ENCODE results near the gene ARVCF.

ARVCF gene

DNA sequence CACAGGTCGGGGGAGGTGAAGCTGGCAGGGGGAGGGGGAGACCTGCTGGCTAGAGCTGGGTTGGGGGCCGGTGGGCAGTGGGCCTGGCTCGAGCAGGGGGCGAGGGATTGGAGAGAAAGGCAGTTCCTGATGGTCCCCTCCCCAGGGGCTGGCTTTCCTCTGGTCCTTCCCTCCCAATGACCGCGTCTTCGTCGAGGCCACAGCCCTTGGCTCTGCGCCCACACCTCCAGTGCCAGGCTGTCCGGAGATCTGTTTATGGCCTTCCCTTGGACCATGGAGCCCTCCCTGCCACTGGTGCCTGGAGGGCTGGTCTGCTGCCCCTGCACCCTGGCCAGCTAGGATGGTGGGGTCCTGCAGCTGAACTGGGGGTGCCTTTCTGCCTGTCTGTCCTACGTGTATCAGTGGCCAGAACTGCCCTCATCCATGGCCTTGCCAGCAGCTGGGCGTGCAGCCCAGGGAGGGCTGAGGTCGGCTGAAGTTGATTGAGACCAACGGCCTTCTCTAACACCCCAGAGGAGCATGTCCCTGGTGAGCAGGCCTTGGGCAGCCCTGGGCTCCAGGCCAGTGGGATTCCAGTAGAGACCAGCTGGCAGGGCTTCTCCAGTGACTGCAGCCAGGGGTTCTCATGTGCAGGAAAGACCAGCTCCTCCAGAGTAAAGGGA, 16.6 kb upstream of the ARVCF start:
- TF ChIP-seq JUND (IDR thresholded peaks at IDR 0.05; ENCODE audit: low read depth) = no peak
- no peak for DNase-seq (ENCODE audit: low read depth in 1 of 2, low spot score in 1 of 2)
- in situ Hi-C loops (cut with HindIII; ENCODE audit: low pct_unique_long_range_greater_than_20kb, low sequenced_read_pairs) = no loop called here

DNA sequence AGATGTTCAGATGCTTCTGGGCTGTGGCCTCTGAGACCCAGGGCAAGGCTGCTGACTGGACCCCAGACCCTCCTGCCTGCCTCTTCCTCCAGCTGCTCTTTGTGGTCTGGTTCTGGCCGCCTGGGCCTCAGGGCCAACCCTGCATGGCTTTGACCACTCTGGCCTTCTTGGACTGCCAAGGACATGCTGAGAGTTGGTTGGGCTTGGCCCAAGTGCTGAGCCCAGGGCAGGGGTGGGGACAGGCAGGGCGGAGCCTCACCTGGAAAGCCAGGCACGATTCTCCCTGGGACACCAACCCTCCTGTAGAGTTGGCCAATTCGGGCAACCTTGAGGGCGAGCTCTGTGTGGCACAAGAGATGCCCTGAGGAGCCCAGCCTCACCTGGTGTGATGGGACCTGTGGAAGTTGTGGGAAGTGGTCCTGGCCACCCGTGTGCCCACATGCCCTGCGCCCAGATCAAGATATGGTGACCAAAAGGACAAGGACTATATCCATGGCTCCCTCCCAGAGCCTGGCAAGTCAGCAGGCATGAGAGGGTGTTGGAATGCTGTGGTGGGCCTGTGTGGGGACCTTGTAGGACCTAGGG, 15.9 kb upstream of the ARVCF start:
- DNase-seq (ENCODE audit: low read depth in 1 of 2, low spot score in 1 of 2) = no peak
- in situ Hi-C loops (cut with HindIII; ENCODE audit: low pct_unique_long_range_greater_than_20kb, low sequenced_read_pairs) = no loop called here
- no peak for TF ChIP-seq JUND (IDR thresholded peaks at IDR 0.05; ENCODE audit: low read depth)

GRCh38 chr22:20031732-20032406, 15.2 kb upstream of the ARVCF start:
- TF ChIP-seq JUND (IDR thresholded peaks at IDR 0.05; ENCODE audit: low read depth) = no peak
- in situ Hi-C loops (cut with HindIII; ENCODE audit: low pct_unique_long_range_greater_than_20kb, low sequenced_read_pairs) = no loop called here
- DNase-seq (ENCODE audit: low read depth in 1 of 2, low spot score in 1 of 2) = no peak

- in situ Hi-C loops (cut with HindIII; ENCODE audit: low pct_unique_long_range_greater_than_20kb, low sequenced_read_pairs) = no loop called here
- DNase-seq (ENCODE audit: low read depth in 1 of 2, low spot score in 1 of 2) = no peak
- TF ChIP-seq JUND (IDR thresholded peaks at IDR 0.05; ENCODE audit: low read depth) = no peak
These were observed 13.1 kb upstream of the ARVCF start for GRCh38 chr22:20029550-20030225.

GRCh38 chr22:20028855-20029549, 12.4 kb upstream of the ARVCF start:
- in situ Hi-C loops (cut with HindIII; ENCODE audit: low pct_unique_long_range_greater_than_20kb, low sequenced_read_pairs) = no loop called here
- TF ChIP-seq JUND (IDR thresholded peaks at IDR 0.05; ENCODE audit: low read depth) = no peak

DNA sequence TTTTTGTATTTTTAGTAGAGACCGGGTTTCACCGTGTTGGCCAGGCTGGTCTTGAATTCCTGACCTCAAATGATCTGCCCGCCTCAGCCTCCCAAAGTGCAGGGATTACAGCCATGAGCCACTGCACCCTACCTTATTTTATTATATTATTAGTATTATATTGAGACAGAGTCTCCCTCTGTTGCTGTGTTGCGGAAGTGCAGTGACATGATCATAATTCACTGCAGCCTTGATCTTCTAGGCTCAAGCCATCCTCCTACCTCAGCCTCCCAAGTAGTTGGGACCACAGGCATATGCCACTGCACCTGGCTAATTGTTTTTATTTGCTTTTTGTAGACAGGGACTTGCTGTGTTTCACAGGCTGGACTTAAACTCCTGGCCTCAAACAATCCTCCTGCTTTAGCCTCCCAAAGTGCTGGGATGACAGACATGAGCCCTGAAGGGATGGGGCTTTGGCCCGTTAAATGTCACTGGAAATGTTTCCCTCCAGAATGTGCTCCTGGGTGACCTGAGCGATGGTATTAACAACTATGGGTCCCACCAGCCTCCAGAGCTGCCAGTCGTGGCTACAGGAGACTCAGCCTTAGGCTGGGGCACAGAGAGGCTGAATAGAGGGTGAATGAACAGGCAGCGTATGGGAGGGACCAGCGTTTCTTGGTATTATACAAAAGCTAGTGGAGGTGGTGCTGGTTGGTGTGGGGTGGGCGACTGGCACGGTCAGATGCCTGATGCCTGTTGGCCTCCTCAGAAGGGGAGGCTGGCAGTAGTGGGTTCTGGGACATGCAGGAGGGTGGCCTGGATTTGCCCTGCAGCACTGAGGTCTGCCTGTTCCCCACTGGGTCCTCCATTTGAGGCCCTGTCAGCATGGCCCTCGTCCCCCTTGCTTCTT, 11.6 kb upstream of the ARVCF start:
- no peak for TF ChIP-seq JUND (IDR thresholded peaks at IDR 0.05; ENCODE audit: low read depth)
- in situ Hi-C loops (cut with HindIII; ENCODE audit: low pct_unique_long_range_greater_than_20kb, low sequenced_read_pairs) = no loop called here
- peak in 1 of 2 experiments; percentile 43 for DNase-seq (ENCODE audit: low read depth in 1 of 2, low spot score in 1 of 2)

More at GRCh38 chr22:20028855-20029549, 12.4 kb upstream of the ARVCF start:
- DNase-seq (ENCODE audit: low read depth in 1 of 2, low spot score in 1 of 2) = no peak

DNA sequence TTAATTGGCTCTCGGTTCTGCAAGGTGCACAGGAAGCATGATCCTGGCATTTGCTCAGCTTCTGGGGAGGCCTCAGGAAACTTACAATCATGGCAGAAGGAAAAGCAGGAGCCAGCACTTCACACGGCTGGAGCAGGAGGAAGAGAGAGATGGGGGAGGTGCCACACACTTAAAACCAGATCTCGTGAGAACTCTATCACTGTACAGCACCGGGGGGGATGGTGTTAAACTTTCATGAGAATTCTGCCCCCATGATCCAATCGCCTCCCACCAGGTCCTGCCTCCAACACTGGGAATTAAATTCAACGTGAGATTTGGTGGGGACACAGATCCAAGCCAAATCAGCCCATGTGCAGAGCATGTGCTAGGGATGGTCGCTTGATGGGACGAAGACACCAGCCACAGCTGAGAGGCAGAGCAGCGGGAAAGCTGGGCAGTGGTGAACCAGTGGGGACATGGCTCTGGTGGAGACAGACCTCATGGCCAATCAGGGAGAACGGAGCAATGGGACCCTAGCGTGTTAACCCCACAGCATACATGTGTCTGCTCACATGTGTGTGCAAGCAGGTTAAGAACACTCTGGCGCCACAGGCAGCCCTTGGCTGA, 10.5 kb upstream of the ARVCF start:
- no peak for TF ChIP-seq JUND (IDR thresholded peaks at IDR 0.05; ENCODE audit: low read depth)
- in situ Hi-C loops (cut with HindIII; ENCODE audit: low pct_unique_long_range_greater_than_20kb, low sequenced_read_pairs) = no loop called here
- DNase-seq (ENCODE audit: low read depth in 1 of 2, low spot score in 1 of 2) = no peak

DNA sequence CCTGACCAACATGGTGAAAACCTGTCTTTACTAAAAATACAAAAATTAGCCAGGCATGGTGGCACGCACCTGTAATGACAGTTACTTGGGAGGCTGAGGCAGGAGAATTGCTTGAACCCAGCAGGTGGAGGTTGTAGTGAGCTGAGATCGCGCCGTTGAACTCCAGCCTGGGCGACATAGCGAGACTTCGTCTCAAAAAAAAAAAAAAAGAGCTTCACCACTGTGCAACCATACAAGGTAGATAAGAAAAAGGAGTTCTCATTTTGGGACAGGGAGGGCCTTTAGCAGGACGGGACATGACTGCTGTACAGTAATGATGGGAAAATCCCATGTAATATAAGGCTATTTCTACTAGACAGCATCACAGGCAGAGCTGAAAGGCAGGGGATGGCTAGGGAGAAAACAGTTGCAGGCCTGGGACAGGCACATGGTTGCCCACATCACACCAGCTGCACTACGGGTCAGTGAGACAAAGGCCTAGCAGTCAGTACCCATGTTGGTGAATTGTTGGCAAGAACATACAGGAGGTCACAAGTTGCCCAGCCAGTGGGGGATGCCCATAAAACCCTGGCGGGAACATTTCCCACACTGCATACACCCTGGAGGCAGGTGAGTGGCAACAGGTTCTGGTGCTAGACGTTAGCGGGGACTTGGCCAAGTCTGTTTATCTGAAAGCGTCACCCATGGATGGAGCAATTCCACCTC, 9.7 kb upstream of the ARVCF start:
- in situ Hi-C loops (cut with HindIII; ENCODE audit: low pct_unique_long_range_greater_than_20kb, low sequenced_read_pairs) = no loop called here
- TF ChIP-seq JUND (IDR thresholded peaks at IDR 0.05; ENCODE audit: low read depth) = no peak
- peak in 1 of 2 experiments; percentile 47 for DNase-seq (ENCODE audit: low read depth in 1 of 2, low spot score in 1 of 2)

DNA sequence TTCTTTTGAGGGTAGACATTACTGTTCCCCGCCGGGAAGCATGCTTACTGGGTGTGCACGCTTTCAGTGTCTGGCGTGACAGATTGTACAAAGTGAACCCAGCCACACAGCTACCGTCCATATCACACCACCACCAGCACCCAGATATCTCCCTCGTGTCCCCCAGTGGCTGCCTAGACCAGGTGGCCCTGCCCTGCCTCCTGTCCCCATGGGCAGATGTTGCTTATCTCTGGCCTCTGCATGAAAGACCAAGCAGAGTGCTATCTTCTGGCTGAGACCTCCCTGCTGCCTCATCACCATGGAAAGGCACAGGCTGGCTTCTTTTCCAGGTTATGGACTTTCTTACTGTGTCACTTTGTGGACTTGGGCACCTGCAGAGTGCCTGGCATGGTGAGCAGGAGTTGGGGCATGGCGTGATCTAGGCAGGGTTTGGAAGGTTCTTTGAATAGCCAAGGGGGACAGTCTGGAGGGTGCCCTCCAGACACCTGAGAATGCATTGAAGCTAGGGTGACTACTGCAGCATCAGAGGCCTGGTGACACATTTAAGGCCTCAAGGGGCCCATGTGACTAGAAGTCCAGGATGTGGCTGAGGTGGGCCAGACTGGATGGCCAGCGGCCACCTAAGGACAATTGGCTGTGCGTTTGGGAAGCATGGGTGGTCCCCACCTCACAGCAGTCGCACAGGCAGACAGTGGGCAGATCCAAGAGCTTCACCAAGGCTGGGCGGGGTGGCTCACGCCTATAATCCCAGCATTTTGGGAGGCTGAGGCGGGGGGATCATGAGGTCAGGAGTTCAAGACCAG, 9.0 kb upstream of the ARVCF start:
- DNase-seq (ENCODE audit: low read depth in 1 of 2, low spot score in 1 of 2) = no peak
- in situ Hi-C loops (cut with HindIII; ENCODE audit: low pct_unique_long_range_greater_than_20kb, low sequenced_read_pairs) = no loop called here
- no peak for TF ChIP-seq JUND (IDR thresholded peaks at IDR 0.05; ENCODE audit: low read depth)
